SK-N-SH (cell line): ENCODE data around the gene TAAR2.

ENCODE experiments used
- CTCF ChIP-seq: fragments of 200-600 bp; sonication (generic); IDR thresholded peaks from 2 replicates; pipeline ENCODE4 v1.6.1; 2017; ENCODE audit warnings: antibody characterized with exemption, mild to moderate bottlenecking, moderate library complexity
- MXI1 ChIP-seq: IDR thresholded peaks from 2 replicates; pipeline ENCODE4 v1.6.1; 2012; ENCODE audit warnings: mild to moderate bottlenecking, low read depth, low read length, improper control_type of control experiment
- NRF1 ChIP-seq: IDR thresholded peaks from 2 replicates; pipeline ENCODE4 v1.6.1; 2012; ENCODE audit warnings: low read depth, mild to moderate bottlenecking, low read length
- RAD21 ChIP-seq: IDR thresholded peaks from 2 replicates; pipeline ENCODE4 v1.6.1; 2012; ENCODE audit warnings: mild to moderate bottlenecking, low read length
- REST ChIP-seq: IDR thresholded peaks from 2 replicates; pipeline ENCODE4 v1.6.1; 2012; ENCODE audit warnings: mild to moderate bottlenecking, low read depth, low read length, moderate library complexity
- TEAD4 ChIP-seq: IDR thresholded peaks from 2 replicates; pipeline ENCODE4 v1.4.0; 2012; ENCODE audit warnings: mild to moderate bottlenecking, borderline replicate concordance; ENCODE audit not compliant: insufficient read depth
- YY1 ChIP-seq: IDR thresholded peaks from 2 replicates; pipeline ENCODE4 v1.4.0; 2012; ENCODE audit warnings: low read depth, mild to moderate bottlenecking

- TF ChIP-seq CTCF: no peak
- no peak for TF ChIP-seq NRF1
- TF ChIP-seq RAD21: no peak
- TF ChIP-seq YY1: no peak
- TF ChIP-seq REST: no peak
- TF ChIP-seq TEAD4: no peak
- no peak for TF ChIP-seq MXI1
Measured at GRCh38 chr6:132590362-132590761, 33.7 kb downstream of the TAAR2 start.
